Measurements from ENCODE around the gene INSM1. TPM values are rescaled to one million over a fixed set of nuclear protein-coding genes. Genes with fewer than 3 reads are reported as not detected.
"Not testable (repeated sequence)": the region's sequence is repeated elsewhere in the genome, so short reads cannot be mapped to it uniquely, and the experiment has no call there.

The INSM1 gene
- total RNA-seq, 2 donors from 2014 or later = 3.4 to 4.3 TPM

DNA sequence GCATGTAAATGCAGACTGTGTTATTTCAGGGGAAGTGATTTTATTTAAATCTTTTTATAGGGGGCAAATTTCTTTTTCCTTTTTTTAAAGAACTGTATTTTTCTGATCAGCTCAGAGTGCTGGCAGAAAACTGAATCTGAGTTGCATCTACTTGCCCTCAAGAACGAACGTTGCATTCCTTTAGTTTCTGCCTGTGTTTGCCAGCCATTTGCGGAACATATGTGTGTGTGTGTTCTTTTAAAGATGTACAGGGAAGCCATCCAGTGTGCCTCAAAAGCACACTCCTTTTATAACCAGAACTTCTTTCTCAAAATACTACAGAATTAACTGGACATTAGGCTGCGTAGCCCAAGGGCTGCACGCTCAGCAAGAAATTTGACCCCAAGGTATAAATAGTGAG is 25.8 kb upstream of the INSM1 start:
- Histone ChIP-seq H3K9me3 (no peaks in the 10 kb centered on the region), H3K27ac (no peak overlapping the region), H3K27me3 (no peaks in the 10 kb centered on the region), H3K4me3 (no peak overlapping the region), H3K36me3 (replicated peaks in 1 of 2; ENCODE audit: insufficient read depth in 1 of 2, low read depth in 2 of 2) (no peaks in the 10 kb centered on the region), H3K4me1 (no peaks in the 10 kb centered on the region)
- ATAC-seq = no peak
- intact Hi-C loops (cut with DNase I) = no loop called here
- no peak for TF ChIP-seq POLR2A (IDR thresholded peaks at IDR 0.05)
- TF ChIP-seq, protein P1, sequence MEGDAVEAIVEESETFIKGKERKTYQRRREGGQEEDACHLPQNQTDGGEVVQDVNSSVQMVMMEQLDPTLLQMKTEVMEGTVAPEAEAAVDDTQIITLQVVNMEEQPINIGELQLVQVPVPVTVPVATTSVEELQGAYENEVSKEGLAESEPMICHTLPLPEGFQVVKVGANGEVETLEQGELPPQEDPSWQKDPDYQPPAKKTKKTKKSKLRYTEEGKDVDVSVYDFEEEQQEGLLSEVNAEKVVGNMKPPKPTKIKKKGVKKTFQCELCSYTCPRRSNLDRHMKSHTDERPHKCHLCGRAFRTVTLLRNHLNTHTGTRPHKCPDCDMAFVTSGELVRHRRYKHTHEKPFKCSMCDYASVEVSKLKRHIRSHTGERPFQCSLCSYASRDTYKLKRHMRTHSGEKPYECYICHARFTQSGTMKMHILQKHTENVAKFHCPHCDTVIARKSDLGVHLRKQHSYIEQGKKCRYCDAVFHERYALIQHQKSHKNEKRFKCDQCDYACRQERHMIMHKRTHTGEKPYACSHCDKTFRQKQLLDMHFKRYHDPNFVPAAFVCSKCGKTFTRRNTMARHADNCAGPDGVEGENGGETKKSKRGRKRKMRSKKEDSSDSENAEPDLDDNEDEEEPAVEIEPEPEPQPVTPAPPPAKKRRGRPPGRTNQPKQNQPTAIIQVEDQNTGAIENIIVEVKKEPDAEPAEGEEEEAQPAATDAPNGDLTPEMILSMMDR (IDR thresholded peaks at IDR 0.05) = no peak
- DNase-seq = no peak
- WGBS, 2 donors = 64 to 69% methylated on average over 5 of the region's 5 CpGs

DNA sequence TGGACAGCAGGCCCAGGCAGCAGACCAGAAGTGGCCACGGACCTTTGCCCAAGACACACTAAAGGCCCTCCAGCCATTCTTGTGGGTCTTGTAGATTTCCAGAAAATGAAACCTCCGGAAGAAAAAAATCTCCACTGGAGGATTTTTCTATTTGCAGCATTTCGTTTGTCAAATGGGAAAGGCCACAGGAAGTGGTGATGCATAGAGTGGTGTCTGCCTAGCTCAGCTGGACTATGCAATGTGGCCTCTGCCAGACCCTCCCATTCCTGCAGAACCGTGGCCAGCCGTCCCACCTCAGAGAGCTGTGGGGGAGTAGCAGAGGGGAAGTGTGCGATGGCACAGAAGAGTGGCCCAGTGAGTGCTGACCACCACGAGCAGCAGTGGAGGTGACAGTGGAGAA is 24.0 kb upstream of the INSM1 start:
- H3K27me3 ChIP-seq = no peaks in the 10 kb centered on the region
- no peak for DNase-seq
- H3K27ac ChIP-seq = no peak overlapping the region
- no peaks in the 10 kb centered on the region for H3K9me3 ChIP-seq
- intact Hi-C loops (cut with DNase I) = no loop called here
- no peaks in the 10 kb centered on the region for H3K4me1 ChIP-seq
- H3K36me3 ChIP-seq (replicated peaks in 1 of 2; ENCODE audit: insufficient read depth in 1 of 2, low read depth in 2 of 2) = no peaks in the 10 kb centered on the region
- TF ChIP-seq, protein P1 (IDR thresholded peaks at IDR 0.05) = no peak
- TF ChIP-seq POLR2A (IDR thresholded peaks at IDR 0.05) = no peak
- ATAC-seq = no peak
- WGBS, 2 donors = 60% methylated on average over 7 of the region's 7 CpGs
- no peak overlapping the region for H3K4me3 ChIP-seq

DNA sequence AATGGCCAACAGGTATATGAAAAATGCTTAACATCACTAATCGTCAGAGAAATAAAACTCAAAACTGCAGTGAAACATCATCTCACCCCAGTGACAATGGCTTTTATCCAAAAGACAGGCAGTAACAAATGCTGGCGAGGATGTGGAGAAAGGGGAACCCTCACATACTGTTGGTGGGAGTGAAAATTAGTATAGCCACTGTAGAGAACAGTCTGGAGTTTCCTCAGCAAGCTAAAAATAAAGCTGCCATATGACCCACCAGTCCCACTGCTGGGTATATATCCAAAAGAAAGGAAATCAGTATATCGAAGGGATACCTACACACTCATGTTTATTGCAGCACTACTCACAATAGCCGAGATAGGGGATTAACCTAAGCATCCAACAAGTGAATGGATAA is 23.4 kb upstream of the INSM1 start:
- DNase-seq = no peak
- Histone ChIP-seq H3K27me3 (no peaks in the 10 kb centered on the region), H3K4me3 (no peak overlapping the region), H3K9me3 (peaks cover 0 to 3% (median 0%) of the 10 kb centered on the region in 3 donors), H3K27ac (no peak overlapping the region), H3K4me1 (no peaks in the 10 kb centered on the region), H3K36me3 (replicated peaks in 1 of 2; ENCODE audit: insufficient read depth in 1 of 2, low read depth in 2 of 2) (no peaks in the 10 kb centered on the region)
- intact Hi-C loops (cut with DNase I) = no loop called here
- no peak for ATAC-seq
- 66 to 67% methylated on average over 4 of the region's 4 CpGs for WGBS, 2 donors
- TF ChIP-seq, protein P1 (IDR thresholded peaks at IDR 0.05) = no peak
- no peak for TF ChIP-seq POLR2A (IDR thresholded peaks at IDR 0.05)

DNA sequence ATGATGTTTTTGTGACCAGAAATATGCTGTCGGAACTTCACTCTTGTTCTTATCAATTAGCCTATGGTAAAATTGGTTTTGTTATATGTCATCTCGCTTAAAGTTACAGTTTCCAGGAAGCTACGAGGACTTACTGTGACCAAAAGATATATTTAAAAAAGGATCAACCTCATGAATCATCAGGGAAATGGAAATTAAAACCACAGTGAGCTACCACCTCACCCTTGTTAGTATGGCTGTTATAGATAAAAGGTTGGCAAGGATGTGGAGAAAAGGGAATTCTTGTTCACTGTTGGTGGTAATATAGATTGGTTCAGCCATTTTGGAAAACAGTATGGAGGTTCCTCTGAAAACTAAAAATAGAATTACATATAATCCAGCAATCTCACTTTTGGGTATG is 14.3 kb upstream of the INSM1 start:
- WGBS, 2 donors = 48 to 62% methylated on average over 3 of the region's 3 CpGs
- Histone ChIP-seq H3K27me3 (no peaks in the 10 kb centered on the region), H3K4me1 (no peaks in the 10 kb centered on the region), H3K4me3 (no peak overlapping the region), H3K9me3 (peaks cover 0 to 3% (median 0%) of the 10 kb centered on the region in 3 donors), H3K27ac (no peak overlapping the region), H3K36me3 (replicated peaks in 1 of 2; ENCODE audit: insufficient read depth in 1 of 2, low read depth in 2 of 2) (no peaks in the 10 kb centered on the region)
- intact Hi-C loops (cut with DNase I) = no loop called here
- ATAC-seq = no peak
- TF ChIP-seq POLR2A (IDR thresholded peaks at IDR 0.05) = no peak
- TF ChIP-seq, protein P1 (IDR thresholded peaks at IDR 0.05) = no peak
- no peak for DNase-seq

DNA sequence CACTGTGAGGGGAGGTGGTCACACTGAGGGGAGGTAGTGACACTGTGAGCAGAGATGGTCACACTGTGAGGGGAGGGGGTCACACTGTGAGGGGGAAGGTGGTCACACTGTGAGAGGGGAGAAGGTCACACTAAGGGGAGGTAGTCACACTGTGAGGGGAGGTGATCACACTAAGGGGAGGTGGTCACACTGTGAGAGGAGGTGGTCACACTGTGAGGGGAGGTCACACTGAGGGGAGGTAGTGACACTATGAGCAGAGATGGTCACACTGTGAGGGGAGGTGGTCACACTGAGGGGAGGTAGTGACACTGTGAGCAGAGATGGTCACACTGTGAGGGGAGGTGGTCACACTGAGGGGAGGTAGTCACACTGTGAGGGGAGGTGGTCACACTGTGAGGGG is 12.4 kb upstream of the INSM1 start:
- H3K9me3 ChIP-seq; H3K4me1 ChIP-seq; intact Hi-C loops (cut with DNase I); H3K36me3 ChIP-seq (replicated peaks in 1 of 2; ENCODE audit: insufficient read depth in 1 of 2, low read depth in 2 of 2); H3K27me3 ChIP-seq; H3K4me3 ChIP-seq; ATAC-seq; H3K27ac ChIP-seq; DNase-seq: not testable (repeated sequence)
